RWPE1 (cell line): ENCODE measurements around the gene CREB3.

Source experiments
- CTCF ChIA-PET: fragments of 350-600 bp; sonication (Branson Sonifier 250); formaldehyde crosslinking; extraction: SDS; loops from one replicate; lab custom pipeline; 2021; lab: Yijun Ruan, JAX
- POLR2A ChIA-PET: fragments of 400-600 bp; formaldehyde crosslinking; extraction: SDS; loops from one replicate; lab custom pipeline; 2020; ENCODE audit warnings: antibody characterized with exemption; ENCODE audit not compliant: low non-redundant PET; lab: Yijun Ruan, JAX
- DNase-seq: peaks from one replicate; pipeline ENCODE4 v3.0.0; 2012; ENCODE audit warnings: low spot score
- H3K27ac ChIP-seq: fragments of 450-650 bp; 2 replicates; pipeline ENCODE4 v1.5.1; 2017
- TF ChIP-seq, protein P1 (sequence below): fragments of 450-650 bp; conservative IDR thresholded peaks from 2 replicates; pipeline ENCODE4 v1.5.1; 2017; ENCODE audit warnings: low read depth, mild to moderate bottlenecking

CREB3 gene, protein sequence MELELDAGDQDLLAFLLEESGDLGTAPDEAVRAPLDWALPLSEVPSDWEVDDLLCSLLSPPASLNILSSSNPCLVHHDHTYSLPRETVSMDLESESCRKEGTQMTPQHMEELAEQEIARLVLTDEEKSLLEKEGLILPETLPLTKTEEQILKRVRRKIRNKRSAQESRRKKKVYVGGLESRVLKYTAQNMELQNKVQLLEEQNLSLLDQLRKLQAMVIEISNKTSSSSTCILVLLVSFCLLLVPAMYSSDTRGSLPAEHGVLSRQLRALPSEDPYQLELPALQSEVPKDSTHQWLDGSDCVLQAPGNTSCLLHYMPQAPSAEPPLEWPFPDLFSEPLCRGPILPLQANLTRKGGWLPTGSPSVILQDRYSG

DNA sequence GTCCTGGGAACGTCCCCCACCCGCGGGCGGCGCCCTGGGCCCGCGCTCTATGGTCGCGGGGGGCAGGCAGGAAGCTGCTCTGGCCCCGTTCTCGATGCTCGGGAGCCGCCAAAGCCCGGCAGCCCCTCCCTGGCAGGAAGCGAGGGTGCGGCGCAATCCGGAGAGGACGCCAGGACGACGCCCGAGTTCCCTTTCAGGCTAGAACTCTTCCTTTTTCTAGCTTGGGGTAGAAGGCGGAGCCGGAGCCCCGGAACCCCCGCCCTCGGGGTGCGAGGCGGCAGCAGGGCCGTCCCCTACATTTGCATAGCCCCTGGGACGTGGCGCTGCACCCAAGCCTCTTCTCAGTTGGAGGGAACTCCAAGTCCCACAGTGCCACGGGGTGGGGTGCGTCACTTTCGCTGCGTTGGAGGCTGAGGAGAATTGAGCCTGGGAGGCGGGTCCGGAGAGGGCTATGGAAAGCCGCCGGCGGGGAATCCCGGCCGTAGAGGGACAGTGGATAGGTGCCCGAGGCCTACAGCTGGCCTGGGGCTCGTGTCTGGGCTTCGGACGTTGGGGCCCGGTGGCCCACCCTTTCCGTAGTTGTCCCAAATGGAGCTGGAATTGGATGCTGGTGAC, at the start of gene CREB3, which contains the start of gene TLN1:
TSS of gene CREB3 (plus strand) at position 482 of the 615 bp plus-strand sequence. CDS start at position 589, 107 bp downstream.
TSS of gene TLN1 (minus strand) at position 11 of the 615 bp plus-strand sequence. CDS start 6,501 bp downstream, outside the sequence.
- TF ChIP-seq, protein P1, sequence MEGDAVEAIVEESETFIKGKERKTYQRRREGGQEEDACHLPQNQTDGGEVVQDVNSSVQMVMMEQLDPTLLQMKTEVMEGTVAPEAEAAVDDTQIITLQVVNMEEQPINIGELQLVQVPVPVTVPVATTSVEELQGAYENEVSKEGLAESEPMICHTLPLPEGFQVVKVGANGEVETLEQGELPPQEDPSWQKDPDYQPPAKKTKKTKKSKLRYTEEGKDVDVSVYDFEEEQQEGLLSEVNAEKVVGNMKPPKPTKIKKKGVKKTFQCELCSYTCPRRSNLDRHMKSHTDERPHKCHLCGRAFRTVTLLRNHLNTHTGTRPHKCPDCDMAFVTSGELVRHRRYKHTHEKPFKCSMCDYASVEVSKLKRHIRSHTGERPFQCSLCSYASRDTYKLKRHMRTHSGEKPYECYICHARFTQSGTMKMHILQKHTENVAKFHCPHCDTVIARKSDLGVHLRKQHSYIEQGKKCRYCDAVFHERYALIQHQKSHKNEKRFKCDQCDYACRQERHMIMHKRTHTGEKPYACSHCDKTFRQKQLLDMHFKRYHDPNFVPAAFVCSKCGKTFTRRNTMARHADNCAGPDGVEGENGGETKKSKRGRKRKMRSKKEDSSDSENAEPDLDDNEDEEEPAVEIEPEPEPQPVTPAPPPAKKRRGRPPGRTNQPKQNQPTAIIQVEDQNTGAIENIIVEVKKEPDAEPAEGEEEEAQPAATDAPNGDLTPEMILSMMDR: peak; percentile 70
- H3K27ac ChIP-seq: peak within 1 kb of the TSS; percentile 95
- peak; percentile 100 for DNase-seq
- POLR2A ChIA-PET: interaction anchor here (0.5 to 2.4 kb wide), 2 partner anchors 17 to 79 kb away, joined by 3 to 13 read pairs; partner anchors contain the start of genes GBA2 and RGP1
- CTCF ChIA-PET: interaction anchor here (1.1 to 1.7 kb wide), 4 partner anchors 68 to 150 kb away, joined by 3 to 7 read pairs (median 6); partner anchors contain the start of genes ARHGEF39 and CCDC107

- ChIA-PET CTCF (interaction anchor here (0.6 to 1.0 kb wide), 2 partner anchors 13 to 217 kb away, joined by 5 to 7 read pairs; no protein-coding TSS in a partner anchor), POLR2A (no interaction called here)
- DNase-seq: no peak
- H3K27ac ChIP-seq: peak overlapping the region; percentile 60
- TF ChIP-seq, protein P1: no peak
These were observed 49.1 kb upstream of the CREB3 start for GRCh38 chr9:35683323-35683722.

- CTCF ChIA-PET: interaction anchor here (0.6 to 1.1 kb wide), 3 partner anchors 12 to 38 kb away, joined by 3 to 6 read pairs (median 3); no protein-coding TSS in a partner anchor
- TF ChIP-seq, protein P1: no peak
- DNase-seq: no peak
- H3K27ac ChIP-seq: peak overlapping the region; percentile 9
- POLR2A ChIA-PET: interaction anchor here (0.6 kb wide), 1 partner anchor 192 kb away, joined by 6 read pairs; no protein-coding TSS in a partner anchor
These were observed 47.5 kb upstream of the CREB3 start for GRCh38 chr9:35684921-35685320.

- H3K27ac ChIP-seq: peak overlapping the region; percentile 9
- CTCF ChIA-PET: interaction anchor here (1.1 kb wide), 1 partner anchor 11 kb away, joined by 6 read pairs; no protein-coding TSS in a partner anchor
- POLR2A ChIA-PET: interaction anchor here (0.6 kb wide), 1 partner anchor 193 kb away, joined by 6 read pairs; no protein-coding TSS in a partner anchor
- no peak for DNase-seq
- TF ChIP-seq, protein P1: no peak
These were observed 47.0 kb upstream of the CREB3 start for GRCh38 chr9:35685506-35685905.

DNA sequence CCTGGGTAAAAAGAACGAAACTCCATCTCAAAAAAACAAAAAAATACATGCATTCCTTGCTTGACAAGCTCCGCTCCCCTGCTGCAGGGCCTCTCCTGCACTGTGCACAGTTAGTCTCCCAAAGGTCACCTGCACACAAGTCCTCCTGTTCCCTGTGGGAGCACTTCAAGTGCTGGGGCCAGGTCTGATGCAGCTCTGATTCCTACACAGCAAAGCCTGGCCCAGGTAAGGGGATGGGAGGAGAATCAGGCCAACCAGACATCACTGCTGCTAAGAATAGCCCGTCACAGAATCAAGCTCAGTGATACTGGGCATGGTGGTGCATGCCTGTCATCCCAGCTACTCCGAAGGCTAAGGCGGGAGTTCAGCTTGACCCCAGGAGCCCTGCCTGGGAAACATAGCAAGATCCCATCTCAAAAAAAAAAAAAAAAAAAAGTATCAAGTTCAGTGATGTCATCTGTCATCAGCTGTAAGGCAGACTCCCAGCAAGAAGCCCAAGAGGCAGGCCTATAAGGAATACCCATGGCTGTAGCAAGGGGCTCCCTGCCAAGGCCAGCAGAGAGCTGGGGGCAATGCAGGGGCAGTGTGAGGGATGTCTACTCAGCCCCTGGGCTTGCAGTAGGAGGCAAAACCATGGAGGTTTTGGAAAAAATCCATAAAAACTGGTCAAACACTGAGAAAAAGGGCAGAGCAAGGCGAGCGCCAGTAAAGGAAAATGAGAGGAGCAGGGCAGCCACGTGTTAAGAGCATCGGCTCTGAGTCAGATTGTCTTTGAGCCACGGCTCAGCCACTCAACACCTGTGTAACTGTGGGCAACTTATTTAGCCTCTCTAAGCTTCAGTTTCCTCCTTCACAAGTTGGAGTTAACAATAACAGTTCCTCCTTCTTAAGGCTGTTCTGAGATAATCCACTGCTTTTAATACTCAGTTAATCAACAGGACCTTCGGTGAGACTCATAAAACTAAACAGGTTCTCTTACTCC, 46.0 kb upstream of the CREB3 start:
- TF ChIP-seq, protein P1: no peak
- peak overlapping the region; percentile 9 for H3K27ac ChIP-seq
- POLR2A ChIA-PET: no interaction called here
- CTCF ChIA-PET: interaction anchor here (0.7 to 1.3 kb wide), 3 partner anchors 10 to 50 kb away, joined by 3 to 6 read pairs (median 4); partner anchors contain the start of genes CCDC107 and RMRP
- no peak for DNase-seq
